IMR-90 (cell line): Measurements from ENCODE around the gene DNAH8. TPM values are rescaled to one million over a fixed set of nuclear protein-coding genes. Genes with fewer than 3 reads are reported as not detected.

Experiments
- ATAC-seq: fragments of 200-7000 bp; cut with Tn5 transposase; 2 replicates; pipeline ENCODE4 v1.9.1; 2020; ENCODE audit warnings: low read depth, mild to moderate bottlenecking, moderate library complexity
- BruUV-seq: library from RNA; stranded (reverse); fragments of 400-500 nt; replicated peaks from 2 replicates; lab custom pipeline; 2021; lab: Mats Ljungman, UMichigan
- CTCF ChIA-PET: fragments of 300-600 bp; formaldehyde crosslinking; extraction: SDS; loops from one replicate; lab custom pipeline; 2021; ENCODE audit warnings: antibody characterized with exemption; lab: Yijun Ruan, JAX
- POLR2A ChIA-PET: fragments of 300-600 bp; sonication (Branson Sonifier 250); formaldehyde crosslinking; loops from one replicate; lab custom pipeline; 2022; ENCODE audit warnings: antibody characterized with exemption; ENCODE audit not compliant: unreplicated experiment; lab: Charles Lee
- DNase-seq: peaks from one replicate; pipeline ENCODE4 v3.0.0; 2013
- H2AFZ ChIP-seq: replicated peaks from 2 replicates; pipeline ENCODE3; 2013; ENCODE audit warnings: low read length, mild to moderate bottlenecking; ENCODE audit not compliant: poor library complexity
- H2AK5ac ChIP-seq: 2 replicates; pipeline ENCODE4 v1.6.1; 2013; ENCODE audit warnings: low read depth, low read length, inconsistent platforms
- H2AK9ac ChIP-seq: replicated peaks from 2 replicates; pipeline ENCODE3; 2013; ENCODE audit warnings: mild to moderate bottlenecking, low read depth, low read length, moderate library complexity; ENCODE audit not compliant: poor library complexity
- H2BK120ac ChIP-seq: 2 replicates; pipeline ENCODE4 v1.6.1; 2013; ENCODE audit warnings: low read depth, low read length, inconsistent platforms
- H2BK15ac ChIP-seq: 3 replicates; pipeline ENCODE4 v1.6.1; 2013; ENCODE audit warnings: low read depth, low read length, inconsistent platforms
- H2BK20ac ChIP-seq: 2 replicates; pipeline ENCODE4 v1.6.1; 2013; ENCODE audit warnings: low read depth, mild to moderate bottlenecking, inconsistent platforms, low read length, moderate library complexity
- H2BK5ac ChIP-seq: 2 replicates; pipeline ENCODE4 v1.6.1; 2013; ENCODE audit warnings: mild to moderate bottlenecking, low read depth, low read length, inconsistent platforms; ENCODE audit not compliant: poor library complexity, severe bottlenecking
- H3K14ac ChIP-seq: replicated peaks from 2 replicates; pipeline ENCODE4 v1.6.1; 2013; ENCODE audit warnings: low read depth, low read length, inconsistent platforms
- H3K18ac ChIP-seq: 2 replicates; pipeline ENCODE4 v1.6.1; 2013; ENCODE audit warnings: low read depth, low read length, control low read depth
- H3K23ac ChIP-seq: 2 replicates; pipeline ENCODE4 v1.6.1; 2013; ENCODE audit warnings: low read depth, low read length, inconsistent platforms
- H3K27ac ChIP-seq: 2 replicates; pipeline ENCODE4 v1.5.1; 2013; ENCODE audit warnings: mild to moderate bottlenecking, control low read depth, low read length; ENCODE audit not compliant: insufficient read depth
- H3K27me3 ChIP-seq: 2 replicates; pipeline ENCODE4 v1.6.1; 2013; ENCODE audit warnings: low read length; ENCODE audit not compliant: control insufficient read depth, insufficient read depth
- H3K36me3 ChIP-seq: 2 replicates; pipeline ENCODE4 v1.6.1; 2013; ENCODE audit warnings: low read length, mixed read lengths; ENCODE audit not compliant: control insufficient read depth, insufficient read depth
- H3K4ac ChIP-seq: 2 replicates; pipeline ENCODE4 v1.6.1; 2013; ENCODE audit warnings: low read depth, low read length, inconsistent platforms
- H3K4me1 ChIP-seq: 2 replicates; pipeline ENCODE4 v1.6.1; 2013; ENCODE audit warnings: low read length, mixed read lengths; ENCODE audit not compliant: control insufficient read depth, insufficient read depth
- H3K4me2 ChIP-seq: 2 replicates; pipeline ENCODE4 v1.6.1; 2013; ENCODE audit warnings: low read depth, mild to moderate bottlenecking, control low read depth, low read length, moderate library complexity
- H3K4me3 ChIP-seq: 2 replicates; pipeline ENCODE4 v1.5.1; 2013; ENCODE audit warnings: low read depth, mild to moderate bottlenecking, control low read depth, low read length, moderate library complexity; ENCODE audit not compliant: insufficient read depth
- H3K56ac ChIP-seq: 2 replicates; pipeline ENCODE4 v1.6.1; 2013; ENCODE audit warnings: low read length, inconsistent platforms; ENCODE audit not compliant: insufficient read depth; ENCODE audit errors: extremely low read depth
- H3K79me1 ChIP-seq, 2 experiments: 2 replicates each; pipeline ENCODE4 v1.6.1; 2013; ENCODE audit warnings: low read length in 2 of 2, inconsistent platforms in 1 of 2, low read depth in 1 of 2
- H3K9ac ChIP-seq: 2 replicates; pipeline ENCODE4 v1.6.1; 2013; ENCODE audit warnings: low read depth, low read length, control low read depth
- H3K9me1 ChIP-seq: 2 replicates; pipeline ENCODE4 v1.6.1; 2013; ENCODE audit warnings: low read length, inconsistent platforms; ENCODE audit not compliant: insufficient read depth
- H3K9me3 ChIP-seq: 2 replicates; pipeline ENCODE4 v1.6.1; 2013; ENCODE audit warnings: low read length; ENCODE audit not compliant: control insufficient read depth, insufficient read depth
- H4K20me1 ChIP-seq: 2 replicates; pipeline ENCODE4 v1.6.1; 2013; ENCODE audit warnings: low read length, inconsistent platforms; ENCODE audit not compliant: insufficient read depth
- H4K5ac ChIP-seq: 2 replicates; pipeline ENCODE4 v1.6.1; 2013; ENCODE audit warnings: mild to moderate bottlenecking, low read depth, low read length, control low read depth
- H4K8ac ChIP-seq, 2 experiments: 2 replicates each; pipeline ENCODE4 v1.6.1; 2013; ENCODE audit warnings: low read depth in 2 of 2, low read length in 2 of 2, control low read depth in 1 of 2, inconsistent platforms in 1 of 2
- H4K91ac ChIP-seq: 2 replicates; pipeline ENCODE4 v1.6.1; 2013; ENCODE audit warnings: low read depth, low read length, inconsistent platforms; ENCODE audit not compliant: insufficient read depth
- BHLHE40 ChIP-seq: fragments of 150-350 bp; IDR thresholded peaks from 2 replicates; pipeline ENCODE4 v1.6.1; 2016; ENCODE audit warnings: mild to moderate bottlenecking, low read depth, low read length
- CHD1 ChIP-seq: IDR thresholded peaks from 2 replicates; pipeline ENCODE4 v1.6.1; 2012; ENCODE audit warnings: low read depth, low read length, improper control_type of control experiment
- MAFK ChIP-seq: IDR thresholded peaks from 2 replicates; pipeline ENCODE4 v1.6.1; 2012; ENCODE audit warnings: low read depth, low read length, improper control_type of control experiment
- MXI1 ChIP-seq: IDR thresholded peaks from 2 replicates; pipeline ENCODE4 v1.6.1; 2012; ENCODE audit warnings: low read depth, mild to moderate bottlenecking, low read length, moderate library complexity, borderline replicate concordance
- RAD21 ChIP-seq: IDR thresholded peaks from 2 replicates; pipeline ENCODE4 v1.6.1; 2012; ENCODE audit warnings: low read length, improper control_type of control experiment
- WGBS, 2 experiments: methylation state at CpG; one replicate each; pipeline versions ENCODE4 v1.1.5 to v1.1.7; 2013; ENCODE audit warnings: missing lambda C conversion rate in 2 of 2; ENCODE audit not compliant: insufficient read length in 1 of 2; ENCODE audit errors: extremely low coverage in 2 of 2; 5-methylcytosine and 5-hydroxymethylcytosine counted together
- dilution Hi-C: fragments of 300-500 bp; cut with HindIII; formaldehyde crosslinking; loops from one replicate; pipeline ENCODE4 v1.14.3; 2018; ENCODE audit warnings: low sequenced_read_pairs; ENCODE audit not compliant: unreplicated experiment
- in situ Hi-C: fragments of 300-500 bp; cut with MboI; formaldehyde crosslinking; loops from 3 replicates; pipeline ENCODE4 v1.14.3; 2019; ENCODE audit warnings: low sequenced_read_pairs, inconsistent platforms, mixed read lengths
- intact Hi-C: fragments of 100-400 bp; cut with micrococcal nuclease; formaldehyde crosslinking; loops from 2 replicates; pipeline ENCODE4 v1.10.0; 2022
- polyA plus RNA-seq, 3 experiments: library from polyadenylated mRNA; depleted of rRNA; stranded (reverse); fragments of >200 nt; gene quantifications; 2 replicates each; pipeline ENCODE4 v1.2.3, GENCODE V29; 2012; ENCODE audit warnings: low replicate concordance in 1 of 3
- total RNA-seq: library from RNA; depleted of rRNA; stranded (reverse); fragments of >200 nt; gene quantifications from 2 replicates; pipeline ENCODE4 v1.2.3, GENCODE V29; 2012
- TF ChIP-seq, protein P1 (sequence below): fragments of 150-350 bp; IDR thresholded peaks from 2 replicates; pipeline ENCODE4 v1.6.1; 2017; ENCODE audit warnings: mild to moderate bottlenecking, antibody characterized with exemption, low read length, low read depth
- TF ChIP-seq, protein P2 (sequence below): conservative IDR thresholded peaks from 2 replicates; pipeline ENCODE4 v1.5.1; 2012; ENCODE audit warnings: mild to moderate bottlenecking, low read depth, low read length, improper control_type of control experiment

Gene DNAH8
- total and polyA plus RNA-seq, 2 of the 4 experiments (the other 2 are of a cell fraction), result not detected

DNA sequence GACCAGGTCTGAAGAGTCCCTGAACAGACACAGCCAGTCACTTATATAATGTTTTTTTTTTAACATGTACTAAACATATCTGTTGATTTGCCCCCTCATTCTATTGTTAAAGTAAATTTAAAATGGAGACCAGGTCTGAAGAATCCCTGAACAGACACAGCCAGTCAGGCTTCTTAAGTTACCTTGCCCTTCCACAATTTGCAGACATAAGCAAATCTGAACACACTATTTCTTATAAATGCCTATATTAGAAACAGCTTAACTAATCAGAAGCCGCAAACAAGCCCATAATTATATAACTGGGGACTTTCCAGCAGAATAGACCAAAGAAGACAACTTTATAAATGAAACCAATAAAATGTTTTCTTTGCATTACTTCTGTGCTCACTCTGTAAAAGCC lies 118.2 kb downstream of the DNAH8 start:
- no peaks in the 10 kb centered on the region for H3K27me3 ChIP-seq
- no TSS peak for BruUV-seq
- no peak overlapping the region for H3K18ac ChIP-seq
- H3K56ac ChIP-seq, result no peak overlapping the region
- H3K9ac ChIP-seq, result no peak overlapping the region
- no peaks in the 10 kb centered on the region for H3K36me3 ChIP-seq
- CTCF ChIA-PET, result no interaction called here
- no CpG with 5 or more reads among the region's 1 CpG for WGBS, 2 experiments
- H2AFZ ChIP-seq, result no peak overlapping the region
- H4K20me1 ChIP-seq, result no peaks in the 10 kb centered on the region
- H3K4me2 ChIP-seq, result no peak overlapping the region
- no peak overlapping the region for H3K14ac ChIP-seq
- H4K8ac ChIP-seq, result no peak overlapping the region
- in situ Hi-C loops (no loop called here), dilution Hi-C loops (no loop called here), intact Hi-C loops (no loop called here)
- H3K23ac ChIP-seq, result no peak overlapping the region
- H2BK15ac ChIP-seq, result no peak overlapping the region
- H2AK9ac ChIP-seq, result no peak overlapping the region
- no peak for DNase-seq
- ATAC-seq, result no peak
- H2BK20ac ChIP-seq, result no peak overlapping the region
- no peaks in the 10 kb centered on the region for H3K9me3 ChIP-seq
- H4K91ac ChIP-seq, result no peak overlapping the region
- H3K4me1 ChIP-seq, result no peaks in the 10 kb centered on the region
- no peaks in the 10 kb centered on the region for H3K79me1 ChIP-seq
- H2BK120ac ChIP-seq, result no peak overlapping the region
- H3K27ac ChIP-seq, result no peak overlapping the region
- POLR2A ChIA-PET, result no interaction called here
- H4K5ac ChIP-seq, result no peak overlapping the region
- H3K9me1 ChIP-seq, result no peaks in the 10 kb centered on the region
- TF ChIP-seq, protein P1, sequence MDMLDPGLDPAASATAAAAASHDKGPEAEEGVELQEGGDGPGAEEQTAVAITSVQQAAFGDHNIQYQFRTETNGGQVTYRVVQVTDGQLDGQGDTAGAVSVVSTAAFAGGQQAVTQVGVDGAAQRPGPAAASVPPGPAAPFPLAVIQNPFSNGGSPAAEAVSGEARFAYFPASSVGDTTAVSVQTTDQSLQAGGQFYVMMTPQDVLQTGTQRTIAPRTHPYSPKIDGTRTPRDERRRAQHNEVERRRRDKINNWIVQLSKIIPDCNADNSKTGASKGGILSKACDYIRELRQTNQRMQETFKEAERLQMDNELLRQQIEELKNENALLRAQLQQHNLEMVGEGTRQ, result no peak
- TF ChIP-seq CHD1 (no peak), MAFK (peak; percentile 55), BHLHE40 (no peak), MXI1 (no peak), RAD21 (no peak)
- TF ChIP-seq, protein P2, sequence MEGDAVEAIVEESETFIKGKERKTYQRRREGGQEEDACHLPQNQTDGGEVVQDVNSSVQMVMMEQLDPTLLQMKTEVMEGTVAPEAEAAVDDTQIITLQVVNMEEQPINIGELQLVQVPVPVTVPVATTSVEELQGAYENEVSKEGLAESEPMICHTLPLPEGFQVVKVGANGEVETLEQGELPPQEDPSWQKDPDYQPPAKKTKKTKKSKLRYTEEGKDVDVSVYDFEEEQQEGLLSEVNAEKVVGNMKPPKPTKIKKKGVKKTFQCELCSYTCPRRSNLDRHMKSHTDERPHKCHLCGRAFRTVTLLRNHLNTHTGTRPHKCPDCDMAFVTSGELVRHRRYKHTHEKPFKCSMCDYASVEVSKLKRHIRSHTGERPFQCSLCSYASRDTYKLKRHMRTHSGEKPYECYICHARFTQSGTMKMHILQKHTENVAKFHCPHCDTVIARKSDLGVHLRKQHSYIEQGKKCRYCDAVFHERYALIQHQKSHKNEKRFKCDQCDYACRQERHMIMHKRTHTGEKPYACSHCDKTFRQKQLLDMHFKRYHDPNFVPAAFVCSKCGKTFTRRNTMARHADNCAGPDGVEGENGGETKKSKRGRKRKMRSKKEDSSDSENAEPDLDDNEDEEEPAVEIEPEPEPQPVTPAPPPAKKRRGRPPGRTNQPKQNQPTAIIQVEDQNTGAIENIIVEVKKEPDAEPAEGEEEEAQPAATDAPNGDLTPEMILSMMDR, result no peak
- H2BK5ac ChIP-seq, result no peak overlapping the region
- H3K4ac ChIP-seq, result no peak overlapping the region
- H2AK5ac ChIP-seq, result no peak overlapping the region
- no peak overlapping the region for H3K4me3 ChIP-seq
